Measurements from ENCODE around the gene RHBDF1.

GRCh38 chr16:9903-10665, 62.3 kb downstream of the RHBDF1 start:
- TF ChIP-seq REST (IDR thresholded peaks at IDR 0.05; ENCODE audit: low read depth, low read length) = no peak
- no peak for TF ChIP-seq CTCF (IDR thresholded peaks at IDR 0.05)
- no peak for TF ChIP-seq RCOR1 (IDR thresholded peaks at IDR 0.05; ENCODE audit: low read length)
- TF ChIP-seq NRF1 (IDR thresholded peaks at IDR 0.05; ENCODE audit: low read depth, low read length) = no peak
- TF ChIP-seq PBX3 (IDR thresholded peaks at IDR 0.05) = no peak
- TF ChIP-seq TAF1 (IDR thresholded peaks at IDR 0.05; ENCODE audit: borderline replicate concordance, low read depth, low read length) = no peak
- no peak for TF ChIP-seq USF2 (IDR thresholded peaks at IDR 0.05; ENCODE audit: borderline replicate concordance, low read depth, low read length)
- no peak for TF ChIP-seq MAX (IDR thresholded peaks at IDR 0.05; ENCODE audit: low read depth)
- TF ChIP-seq MEF2A (IDR thresholded peaks at IDR 0.05; ENCODE audit: borderline replicate concordance, low read depth) = no peak

Measured in SK-N-SH (cell line).